Measurements from ENCODE around the gene EHHADH.
A peak's percentile ranks its signal among the peaks of the same experiment; 100 is the strongest.
"Not testable (repeated sequence)": the region's sequence is repeated elsewhere in the genome, so short reads cannot be mapped to it uniquely, and the experiment has no call there.

EHHADH gene

GRCh38 chr3:185263423-185263822, 9.6 kb upstream of the EHHADH start:
- no peak for DNase-seq (ENCODE audit: low read depth)
- H3K4me3 ChIP-seq (ENCODE audit: low read depth, low read length), result no peak overlapping the region
- TF ChIP-seq MAX (IDR thresholded peaks at IDR 0.05; ENCODE audit: low read depth, low read length), result no peak
- no peak for TF ChIP-seq POLR2A (IDR thresholded peaks at IDR 0.05; ENCODE audit: extremely low read depth, insufficient read length)
- TF ChIP-seq CTCF (IDR thresholded peaks at IDR 0.05; ENCODE audit: low read depth, low read length), result no peak
- TF ChIP-seq MYC (IDR thresholded peaks at IDR 0.05; ENCODE audit: low read depth, low read length), result no peak

- H3K4me3 ChIP-seq (ENCODE audit: low read depth, low read length), result no peak overlapping the region
- TF ChIP-seq MYC (IDR thresholded peaks at IDR 0.05; ENCODE audit: low read depth, low read length) (no peak), MAX (IDR thresholded peaks at IDR 0.05; ENCODE audit: low read depth, low read length) (no peak), CTCF (IDR thresholded peaks at IDR 0.05; ENCODE audit: low read depth, low read length) (no peak), POLR2A (IDR thresholded peaks at IDR 0.05; ENCODE audit: extremely low read depth, insufficient read length) (no peak)
- no peak for DNase-seq (ENCODE audit: low read depth)
These were observed 3.5 kb upstream of the EHHADH start for GRCh38 chr3:185257334-185257733.

- no peak for TF ChIP-seq MYC (IDR thresholded peaks at IDR 0.05; ENCODE audit: low read depth, low read length)
- no peak for TF ChIP-seq MAX (IDR thresholded peaks at IDR 0.05; ENCODE audit: low read depth, low read length)
- no peak for TF ChIP-seq POLR2A (IDR thresholded peaks at IDR 0.05; ENCODE audit: extremely low read depth, insufficient read length)
- TF ChIP-seq CTCF (IDR thresholded peaks at IDR 0.05; ENCODE audit: low read depth, low read length), result no peak
- H3K4me3 ChIP-seq (ENCODE audit: low read depth, low read length), result no peak overlapping the region
These were observed 950 bp upstream of the EHHADH start for GRCh38 chr3:185254799-185255198.

GRCh38 chr3:185253133-185253532, 716 bp downstream of the EHHADH start:
- peak overlapping the region; percentile 32 for H3K4me3 ChIP-seq (ENCODE audit: low read depth, low read length)

More at GRCh38 chr3:185254799-185255198, 950 bp upstream of the EHHADH start:
- DNase-seq (ENCODE audit: low read depth), result no peak

GRCh38 chr3:185251272-185251671, 2.6 kb downstream of the EHHADH start:
- no peak for DNase-seq (ENCODE audit: low read depth)
- TF ChIP-seq MAX (IDR thresholded peaks at IDR 0.05; ENCODE audit: low read depth, low read length), result no peak
- no peak for TF ChIP-seq CTCF (IDR thresholded peaks at IDR 0.05; ENCODE audit: low read depth, low read length)
- TF ChIP-seq MYC (IDR thresholded peaks at IDR 0.05; ENCODE audit: low read depth, low read length), result no peak
- TF ChIP-seq POLR2A (IDR thresholded peaks at IDR 0.05; ENCODE audit: extremely low read depth, insufficient read length), result no peak
- H3K4me3 ChIP-seq (ENCODE audit: low read depth, low read length), result no peak overlapping the region

More at GRCh38 chr3:185253133-185253532, 716 bp downstream of the EHHADH start:
- DNase-seq (ENCODE audit: low read depth), result not testable (repeated sequence)

GRCh38 chr3:185250653-185251052, 3.2 kb downstream of the EHHADH start:
- H3K4me3 ChIP-seq (ENCODE audit: low read depth, low read length), result no peak overlapping the region
- TF ChIP-seq POLR2A (IDR thresholded peaks at IDR 0.05; ENCODE audit: extremely low read depth, insufficient read length) (no peak), MAX (IDR thresholded peaks at IDR 0.05; ENCODE audit: low read depth, low read length) (no peak), MYC (IDR thresholded peaks at IDR 0.05; ENCODE audit: low read depth, low read length) (no peak), CTCF (IDR thresholded peaks at IDR 0.05; ENCODE audit: low read depth, low read length) (no peak)
- no peak for DNase-seq (ENCODE audit: low read depth)
